AG04450 (cell line): ENCODE data around the gene SCUBE1. TPM values are rescaled to one million over a fixed set of nuclear protein-coding genes. Genes with fewer than 3 reads are reported as not detected.
A peak's percentile ranks its signal among the peaks of the same experiment; 100 is the strongest.

Experiments used
- CTCF ChIA-PET: fragments of 300-600, 350-600 bp; formaldehyde crosslinking; extraction: SDS; loops from one replicate; lab custom pipeline; 2022; ENCODE audit warnings: antibody characterized with exemption, inconsistent platforms; lab: Charles Lee
- POLR2A ChIA-PET: fragments of 350-600 bp; formaldehyde crosslinking; extraction: SDS; loops from one replicate; lab custom pipeline; 2021; ENCODE audit warnings: antibody characterized with exemption, inconsistent platforms; lab: Yijun Ruan, JAX
- DNase-seq: peaks from one replicate; pipeline ENCODE4 v3.0.0-alpha.2; 2011; ENCODE audit warnings: low read depth, low spot score
- H3K27ac ChIP-seq: one replicate; pipeline ENCODE4 v1.5.1; 2012; ENCODE audit warnings: low read depth, low read length, control low read depth
- H3K27me3 ChIP-seq: one replicate; pipeline ENCODE4 v1.6.0; 2012; ENCODE audit warnings: low read length; ENCODE audit not compliant: control insufficient read depth, insufficient read depth
- H3K4me3 ChIP-seq: 2 replicates; pipeline ENCODE4 v1.5.1; 2011; ENCODE audit warnings: mild to moderate bottlenecking, low read depth, low read length, control low read depth
- H3K9me3 ChIP-seq: 2 replicates; pipeline ENCODE4 v1.5.1; 2012; ENCODE audit warnings: low read length; ENCODE audit not compliant: control insufficient read depth, insufficient read depth
- CTCF ChIP-seq: IDR thresholded peaks from 2 replicates; pipeline ENCODE4 v1.5.1; 2011; ENCODE audit warnings: low read depth, low read length, control low read depth, inconsistent platforms
- polyA plus RNA-seq: library from polyadenylated mRNA; depleted of rRNA; stranded (reverse); fragments of >200 nt; gene quantifications from 2 replicates; pipeline ENCODE4 v1.2.3, GENCODE V29; 2011; rRNA removed

Gene SCUBE1
- polyA plus RNA-seq, 1 experiment, result not detected

- no peak for TF ChIP-seq CTCF
- Histone ChIP-seq H3K27ac (no peak overlapping the region), H3K9me3 (no peaks in the 10 kb centered on the region; the same call in 1 of the 2 replicates), H3K4me3 (peak overlapping the region; percentile 80), H3K27me3 (no peaks in the 10 kb centered on the region)
- no peak for DNase-seq
- ChIA-PET CTCF (interaction anchor here (0.6 to 0.7 kb wide), 3 partner anchors 139 to 498 kb away, joined by 4 to 7 read pairs (median 5); no protein-coding TSS in a partner anchor), POLR2A (no interaction called here)
Observed at GRCh38 chr22:43150731-43151206, 192.4 kb downstream of the SCUBE1 start.

GRCh38 chr22:43148581-43148980 lies 194.6 kb downstream of the SCUBE1 start:
- Histone ChIP-seq H3K27ac (no peak overlapping the region), H3K9me3 (no peaks in the 10 kb centered on the region; the same call in 1 of the 2 replicates), H3K4me3 (no peak overlapping the region), H3K27me3 (no peaks in the 10 kb centered on the region)
- ChIA-PET CTCF (no interaction called here), POLR2A (no interaction called here)
- no peak for TF ChIP-seq CTCF
- no peak for DNase-seq

- Histone ChIP-seq H3K4me3 (no peak overlapping the region), H3K27me3 (no peaks in the 10 kb centered on the region), H3K9me3 (no peaks in the 10 kb centered on the region; the same call in 1 of the 2 replicates), H3K27ac (no peak overlapping the region)
- DNase-seq, result no peak
- ChIA-PET CTCF (no interaction called here), POLR2A (no interaction called here)
- no peak for TF ChIP-seq CTCF
Observed at GRCh38 chr22:43147821-43148220, 195.4 kb downstream of the SCUBE1 start.

Other genes with a start within 250 kb of the SCUBE1 start
- not detected in 2 replicates for gene BIK, start 232.6 kb downstream of the SCUBE1 start, polyA plus RNA-seq
- gene MCAT, start 200.0 kb downstream of the SCUBE1 start, polyA plus RNA-seq, result 10.5 and 12.0 TPM in 2 replicates
- 107 and 146 TPM in 2 replicates for gene TSPO, start 191.8 kb downstream of the SCUBE1 start, polyA plus RNA-seq
- 5.7 and 9.0 TPM in 2 replicates for gene TTLL12, start 156.2 kb downstream of the SCUBE1 start, polyA plus RNA-seq
- not detected in 2 replicates for gene MPPED1, start 68.6 kb upstream of the SCUBE1 start, polyA plus RNA-seq